Tibial nerve (tissue), 4 donors: ENCODE results near the gene FAM131A. TPM values are rescaled to one million over a fixed set of nuclear protein-coding genes. Genes with fewer than 3 reads are reported as not detected.

Experiments used
- DNase-seq, 2 donors: peaks; one replicate each; pipeline ENCODE4 v3.0.0-alpha.2; 2019; ENCODE audit warnings: low spot score in 2 of 2
- H3K27ac ChIP-seq, 4 donors: fragments of 200-600 bp; sonication (generic) in 3 of 4; one replicate each; pipeline ENCODE4 v1.5.1; 2017 to 2019; ENCODE audit warnings: mild to moderate bottlenecking in 1 of 4
- H3K27me3 ChIP-seq, 2 donors: fragments of 200-600 bp; sonication (generic) in 1 of 2; one replicate each; pipeline versions ENCODE4 v1.5.1 to v1.6.0; 2017 to 2019
- H3K36me3 ChIP-seq, 3 donors: fragments of 200-600 bp; sonication (generic); one replicate each; pipeline ENCODE4 v1.5.1; 2018 to 2019
- H3K4me1 ChIP-seq, 4 donors: fragments of 200-600 bp; sonication (generic) in 3 of 4; one replicate each; pipeline ENCODE4 v1.5.1; 2017 to 2019
- H3K4me3 ChIP-seq, 4 donors: fragments of 200-600 bp; sonication (generic) in 3 of 4; one replicate each; pipeline ENCODE4 v1.5.1; 2017 to 2019; ENCODE audit warnings: mild to moderate bottlenecking in 1 of 4, moderate library complexity in 1 of 4
- H3K9me3 ChIP-seq, 4 donors: fragments of 200-600 bp; sonication (generic) in 3 of 4; one replicate each; pipeline ENCODE4 v1.5.1; 2017 to 2019
- EP300 ChIP-seq, 2 donors: sonication (generic); formaldehyde crosslinking; IDR thresholded peaks; one replicate each; pipeline ENCODE4 v1.6.1; 2017; ENCODE audit warnings: antibody characterized with exemption in 2 of 2, mild to moderate bottlenecking in 1 of 2
- POLR2A ChIP-seq, 2 donors: fragments of 450-650 bp; IDR thresholded peaks; one replicate each; pipeline ENCODE4 v1.6.1; 2017; ENCODE audit warnings: antibody characterized with exemption in 2 of 2, mild to moderate bottlenecking in 2 of 2, moderate library complexity in 2 of 2
- WGBS, 2 donors: methylation state at CpG; one replicate each; pipeline ENCODE4 v1.1.5; 2018; 5-methylcytosine and 5-hydroxymethylcytosine counted together
- total RNA-seq, 4 donors: library from RNA; depleted of rRNA; stranded (reverse); fragments of >200 nt; gene quantifications; one replicate each; pipeline ENCODE4 v1.1.0, GENCODE V29; 2016
- TF ChIP-seq, protein P1 (sequence below), 5 experiments: fragments of 200-600 bp in 3 of 5; fragments of 450-650 bp in 2 of 5; sonication (generic) in 3 of 5; IDR thresholded peaks; one replicate each; pipeline ENCODE4 v1.5.1; 2016 to 2019; ENCODE audit warnings: antibody characterized with exemption in 5 of 5, mild to moderate bottlenecking in 3 of 5, moderate library complexity in 2 of 5

The FAM131A gene, protein sequence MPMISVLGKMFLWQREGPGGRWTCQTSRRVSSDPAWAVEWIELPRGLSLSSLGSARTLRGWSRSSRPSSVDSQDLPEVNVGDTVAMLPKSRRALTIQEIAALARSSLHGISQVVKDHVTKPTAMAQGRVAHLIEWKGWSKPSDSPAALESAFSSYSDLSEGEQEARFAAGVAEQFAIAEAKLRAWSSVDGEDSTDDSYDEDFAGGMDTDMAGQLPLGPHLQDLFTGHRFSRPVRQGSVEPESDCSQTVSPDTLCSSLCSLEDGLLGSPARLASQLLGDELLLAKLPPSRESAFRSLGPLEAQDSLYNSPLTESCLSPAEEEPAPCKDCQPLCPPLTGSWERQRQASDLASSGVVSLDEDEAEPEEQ
- 10 to 100 TPM; 35.0 to 45.3 (median 39.6) TPM for total RNA-seq

DNA sequence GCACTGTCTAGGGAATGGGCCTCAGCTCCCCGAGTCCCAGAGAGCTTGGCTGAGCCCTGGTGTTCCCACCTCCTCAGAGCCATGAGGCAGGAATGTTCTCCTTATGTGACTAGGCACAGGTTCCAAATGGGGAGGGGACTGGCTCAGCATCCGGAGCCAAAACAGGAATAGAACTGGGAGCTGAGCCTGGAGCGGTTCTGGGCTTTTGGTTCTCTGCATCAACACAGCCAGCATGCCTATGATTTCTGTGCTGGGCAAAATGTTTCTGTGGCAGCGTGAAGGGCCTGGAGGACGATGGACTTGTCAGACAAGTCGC is at the start of gene FAM131A:
TSS of gene FAM131A (plus strand) at position 202 of the 316 bp plus-strand sequence. CDS start at position 233, 31 bp downstream.
- Histone ChIP-seq H3K27ac (peak within 1 kb of the TSS; percentile 94 to 100 (median 98)), H3K4me1 (peaks cover 0 to 37% (median 23%) of the 10 kb centered on the region in 4 donors), H3K4me3 (peak within 1 kb of the TSS; percentile 63 to 98 (median 89)), H3K27me3 (no peaks in the 10 kb centered on the region), H3K36me3 (peaks cover 0 to 41% (median 10%) of the 10 kb centered on the region in 3 donors), H3K9me3 (no peaks in the 10 kb centered on the region)
- WGBS, 2 donors, result 45 to 60% methylated on average over 5 to 6 of the region's 6 CpGs
- TF ChIP-seq EP300 (IDR thresholded peaks at IDR 0.05) (no peak), POLR2A (IDR thresholded peaks at IDR 0.05) (no peak)
- TF ChIP-seq, protein P1, sequence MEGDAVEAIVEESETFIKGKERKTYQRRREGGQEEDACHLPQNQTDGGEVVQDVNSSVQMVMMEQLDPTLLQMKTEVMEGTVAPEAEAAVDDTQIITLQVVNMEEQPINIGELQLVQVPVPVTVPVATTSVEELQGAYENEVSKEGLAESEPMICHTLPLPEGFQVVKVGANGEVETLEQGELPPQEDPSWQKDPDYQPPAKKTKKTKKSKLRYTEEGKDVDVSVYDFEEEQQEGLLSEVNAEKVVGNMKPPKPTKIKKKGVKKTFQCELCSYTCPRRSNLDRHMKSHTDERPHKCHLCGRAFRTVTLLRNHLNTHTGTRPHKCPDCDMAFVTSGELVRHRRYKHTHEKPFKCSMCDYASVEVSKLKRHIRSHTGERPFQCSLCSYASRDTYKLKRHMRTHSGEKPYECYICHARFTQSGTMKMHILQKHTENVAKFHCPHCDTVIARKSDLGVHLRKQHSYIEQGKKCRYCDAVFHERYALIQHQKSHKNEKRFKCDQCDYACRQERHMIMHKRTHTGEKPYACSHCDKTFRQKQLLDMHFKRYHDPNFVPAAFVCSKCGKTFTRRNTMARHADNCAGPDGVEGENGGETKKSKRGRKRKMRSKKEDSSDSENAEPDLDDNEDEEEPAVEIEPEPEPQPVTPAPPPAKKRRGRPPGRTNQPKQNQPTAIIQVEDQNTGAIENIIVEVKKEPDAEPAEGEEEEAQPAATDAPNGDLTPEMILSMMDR (IDR thresholded peaks at IDR 0.05), result no peak
- peak in 1 of 2 donors; percentile 45 for DNase-seq

DNA sequence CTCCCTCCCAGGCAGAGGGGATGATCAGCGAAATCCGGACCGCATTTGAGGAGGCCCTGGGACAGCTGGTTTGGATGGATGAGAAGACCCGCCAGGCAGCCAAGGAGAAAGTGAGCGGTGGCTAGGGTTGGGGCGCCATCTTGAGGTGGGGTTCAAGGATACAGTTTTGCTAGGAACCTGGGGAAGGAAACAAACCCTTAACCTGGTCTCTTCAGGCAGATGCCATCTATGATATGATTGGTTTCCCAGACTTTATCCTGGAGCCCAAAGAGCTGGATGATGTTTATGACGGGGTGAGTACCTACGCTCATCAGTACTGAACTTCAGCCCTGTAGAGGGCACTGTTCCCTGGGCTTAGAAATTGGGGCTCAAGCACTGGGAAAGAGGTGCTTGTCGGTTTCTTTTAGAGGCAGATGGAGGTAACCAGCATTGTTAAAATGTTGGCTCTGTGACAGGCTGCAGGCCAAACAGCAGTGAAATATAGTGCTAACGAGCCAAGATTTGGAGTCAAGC is 47.9 kb upstream of the FAM131A start:
- Histone ChIP-seq H3K27me3 (peaks cover 0 to 48% of the 10 kb centered on the region in 2 donors), H3K4me3 (no peak overlapping the region), H3K27ac (no peak overlapping the region), H3K36me3 (no peaks in the 10 kb centered on the region), H3K4me1 (peaks cover 0 to 4% (median 0%) of the 10 kb centered on the region in 4 donors), H3K9me3 (no peaks in the 10 kb centered on the region)
- TF ChIP-seq, protein P1 (IDR thresholded peaks at IDR 0.05), result peak in 4 of 5 experiments; percentile 33 to 56 (median 39)
- no peak for TF ChIP-seq POLR2A (IDR thresholded peaks at IDR 0.05)
- DNase-seq, result peak in 1 of 2 donors; percentile 37
- WGBS, 2 donors, result 8 to 10% methylated on average over 10 of the region's 10 CpGs

DNA sequence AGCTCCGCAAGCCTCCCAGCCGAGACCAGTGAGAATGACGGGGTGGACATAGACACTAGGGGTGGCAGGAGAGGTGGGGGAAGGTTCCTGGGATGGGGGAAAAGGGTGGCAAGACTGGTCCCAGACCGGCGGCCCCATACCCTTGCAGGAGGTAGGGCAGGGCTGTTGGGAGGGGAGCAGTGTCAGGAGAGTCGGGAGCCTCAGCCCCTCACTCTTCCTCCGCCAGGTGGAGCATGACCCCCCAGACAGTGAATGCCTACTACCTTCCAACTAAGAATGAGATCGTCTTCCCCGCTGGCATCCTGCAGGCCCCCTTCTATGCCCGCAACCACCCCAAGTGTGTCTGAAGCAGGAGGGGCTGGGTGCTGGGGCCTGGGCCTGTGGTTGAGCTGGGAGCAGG is 47.1 kb upstream of the FAM131A start:
- DNase-seq, result no peak
- H3K9me3 ChIP-seq, result no peaks in the 10 kb centered on the region
- 84 to 93% methylated on average over 10 of the region's 10 CpGs for WGBS, 2 donors
- H3K27me3 ChIP-seq, result peaks cover 0 to 41% of the 10 kb centered on the region in 2 donors
- no peaks in the 10 kb centered on the region for H3K36me3 ChIP-seq
- peaks cover 0 to 4% (median 0%) of the 10 kb centered on the region in 4 donors for H3K4me1 ChIP-seq
- TF ChIP-seq, protein P1 (IDR thresholded peaks at IDR 0.05), result no peak
- no peak for TF ChIP-seq POLR2A (IDR thresholded peaks at IDR 0.05)
- TF ChIP-seq EP300 (IDR thresholded peaks at IDR 0.05), result no peak
- no peak overlapping the region for H3K4me3 ChIP-seq
- H3K27ac ChIP-seq, result no peak overlapping the region

DNA sequence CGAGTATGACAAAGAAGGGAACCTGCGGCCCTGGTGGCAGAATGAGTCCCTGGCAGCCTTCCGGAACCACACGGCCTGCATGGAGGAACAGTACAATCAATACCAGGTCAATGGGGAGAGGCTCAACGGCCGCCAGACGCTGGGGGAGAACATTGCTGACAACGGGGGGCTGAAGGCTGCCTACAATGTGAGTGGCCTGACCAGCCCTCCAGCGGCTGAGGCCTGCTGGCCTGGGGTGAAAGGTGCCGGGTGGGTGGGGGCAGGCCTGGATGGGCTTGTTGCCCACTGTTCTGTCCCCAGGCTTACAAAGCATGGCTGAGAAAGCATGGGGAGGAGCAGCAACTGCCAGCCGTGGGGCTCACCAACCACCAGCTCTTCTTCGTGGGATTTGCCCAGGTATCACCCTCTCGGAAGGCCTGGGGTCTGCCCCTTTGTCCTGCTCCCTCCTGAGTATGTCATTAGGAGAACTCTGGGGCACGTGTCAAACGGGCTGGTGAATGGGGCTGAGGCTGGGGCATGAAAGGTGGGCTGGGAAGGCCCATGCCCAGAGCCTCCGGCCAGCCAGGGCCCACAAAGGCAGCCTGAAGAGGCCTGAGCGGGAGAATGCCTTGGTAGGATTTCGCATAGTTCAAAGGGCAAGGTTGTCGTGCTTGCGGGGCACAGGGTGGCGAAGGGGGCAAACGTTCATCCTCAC is 46.2 kb upstream of the FAM131A start:
- H3K4me1 ChIP-seq, result peaks cover 0 to 4% (median 0%) of the 10 kb centered on the region in 4 donors
- TF ChIP-seq EP300 (IDR thresholded peaks at IDR 0.05) (no peak), POLR2A (IDR thresholded peaks at IDR 0.05) (no peak)
- TF ChIP-seq, protein P1 (IDR thresholded peaks at IDR 0.05), result no peak
- DNase-seq, result no peak
- H3K9me3 ChIP-seq, result no peaks in the 10 kb centered on the region
- 84 to 88% methylated on average over 14 to 21 of the region's 22 CpGs for WGBS, 2 donors
- no peaks in the 10 kb centered on the region for H3K36me3 ChIP-seq
- H3K27ac ChIP-seq, result no peak overlapping the region
- peaks cover 0 to 32% of the 10 kb centered on the region in 2 donors for H3K27me3 ChIP-seq
- no peak overlapping the region for H3K4me3 ChIP-seq
